ENCODE results near the gene PTCSC3.

DNA sequence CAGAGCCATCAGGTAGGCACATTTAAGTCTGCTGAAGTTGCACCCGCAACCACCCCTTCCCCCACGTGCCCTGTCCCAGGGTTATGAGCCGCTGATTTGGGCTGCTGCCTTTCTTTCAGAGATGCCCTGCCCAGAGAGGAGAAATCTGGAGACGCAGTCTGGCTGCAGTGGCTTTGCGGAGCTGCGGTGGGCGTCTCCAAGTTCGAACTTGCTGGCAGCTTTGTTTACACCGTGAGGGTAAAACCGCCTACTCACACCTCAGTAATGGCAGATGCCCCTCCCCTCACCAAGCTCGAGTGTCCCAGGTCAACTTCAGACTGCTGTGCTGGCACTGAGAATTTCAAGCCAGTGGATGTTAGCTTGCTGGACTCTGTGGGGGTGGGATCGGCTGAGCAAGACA lies 14.7 kb downstream of the PTCSC3 start:
- TF ChIP-seq, protein P1, sequence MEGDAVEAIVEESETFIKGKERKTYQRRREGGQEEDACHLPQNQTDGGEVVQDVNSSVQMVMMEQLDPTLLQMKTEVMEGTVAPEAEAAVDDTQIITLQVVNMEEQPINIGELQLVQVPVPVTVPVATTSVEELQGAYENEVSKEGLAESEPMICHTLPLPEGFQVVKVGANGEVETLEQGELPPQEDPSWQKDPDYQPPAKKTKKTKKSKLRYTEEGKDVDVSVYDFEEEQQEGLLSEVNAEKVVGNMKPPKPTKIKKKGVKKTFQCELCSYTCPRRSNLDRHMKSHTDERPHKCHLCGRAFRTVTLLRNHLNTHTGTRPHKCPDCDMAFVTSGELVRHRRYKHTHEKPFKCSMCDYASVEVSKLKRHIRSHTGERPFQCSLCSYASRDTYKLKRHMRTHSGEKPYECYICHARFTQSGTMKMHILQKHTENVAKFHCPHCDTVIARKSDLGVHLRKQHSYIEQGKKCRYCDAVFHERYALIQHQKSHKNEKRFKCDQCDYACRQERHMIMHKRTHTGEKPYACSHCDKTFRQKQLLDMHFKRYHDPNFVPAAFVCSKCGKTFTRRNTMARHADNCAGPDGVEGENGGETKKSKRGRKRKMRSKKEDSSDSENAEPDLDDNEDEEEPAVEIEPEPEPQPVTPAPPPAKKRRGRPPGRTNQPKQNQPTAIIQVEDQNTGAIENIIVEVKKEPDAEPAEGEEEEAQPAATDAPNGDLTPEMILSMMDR (IDR thresholded peaks at IDR 0.05) = no peak
- TF ChIP-seq SIN3A (IDR thresholded peaks at IDR 0.05; ENCODE audit: borderline replicate concordance, insufficient read depth, low read depth, low read length) (no peak), POLR2AphosphoS5 (IDR thresholded peaks at IDR 0.05; ENCODE audit: low read depth, low read length) (no peak), REST (IDR thresholded peaks at IDR 0.05; ENCODE audit: insufficient read depth in 1 of 2, low read depth in 2 of 2, low read length in 1 of 2) (no peak), TCF7L2 (IDR thresholded peaks at IDR 0.05; ENCODE audit: low read depth, low read length) (no peak)

Data from Panc1 (cell line).